SK-N-SH (cell line): ENCODE measurements around the gene ERC2. TPM values are rescaled to one million over a fixed set of nuclear protein-coding genes. Genes with fewer than 3 reads are reported as not detected.

Source experiments
- CTCF ChIA-PET: fragments of 300-600, 350-600 bp; formaldehyde crosslinking; extraction: SDS; loops from one replicate; lab custom pipeline; 2021; lab: Yijun Ruan, JAX
- POLR2A ChIA-PET: fragments of 350-600 bp; sonication (Branson Sonifier 250); formaldehyde crosslinking; extraction: SDS; loops from one replicate; lab custom pipeline; 2020; ENCODE audit warnings: antibody characterized with exemption, inconsistent platforms; lab: Yijun Ruan, JAX
- DNase-seq: peaks from one replicate; pipeline ENCODE4 v3.0.0; 2012
- H2AFZ ChIP-seq: fragments of 200-600 bp; sonication (generic); 2 replicates; pipeline ENCODE4 v1.8.1; 2016; ENCODE audit warnings: antibody characterized with exemption, mild to moderate bottlenecking, low read depth
- H3F3A ChIP-seq: fragments of 200-600 bp; sonication (generic); replicated peaks from 2 replicates; pipeline ENCODE3; 2016; ENCODE audit warnings: antibody characterized with exemption, mild to moderate bottlenecking; ENCODE audit not compliant: insufficient read depth
- H3K27ac ChIP-seq, 2 experiments: fragments of 200-500 bp in 1 of 2; fragments of 200-600 bp in 1 of 2; sonication (Bioruptor generic) in 1 of 2; sonication (generic), shearing (Covaris generic) in 1 of 2; 2 replicates each; pipeline versions ENCODE4 v1.5.1 to v1.6.1; 2014 to 2016; ENCODE audit warnings: low read depth in 2 of 2, inconsistent platforms in 1 of 2, low read length in 1 of 2, mild to moderate bottlenecking in 1 of 2, mixed read lengths in 1 of 2
- H3K27me3 ChIP-seq: fragments of 200-600 bp; sonication (generic), shearing (Covaris generic); 2 replicates; pipeline ENCODE4 v1.6.1; 2016; ENCODE audit warnings: mixed run types; ENCODE audit not compliant: insufficient read depth
- H3K36me3 ChIP-seq, 2 experiments: fragments of 200-500 bp in 1 of 2; fragments of 200-600 bp in 1 of 2; sonication (Bioruptor generic) in 1 of 2; sonication (generic) in 1 of 2; replicated peaks in 1 of 2; 2 replicates each; pipeline versions ENCODE3 to v1.5.1; 2014 to 2016; ENCODE audit warnings: low read length in 1 of 2, mild to moderate bottlenecking in 1 of 2; ENCODE audit not compliant: insufficient read depth in 2 of 2, control insufficient read depth in 1 of 2
- H3K4me1 ChIP-seq, 2 experiments: fragments of 200-500 bp in 1 of 2; fragments of 200-600 bp in 1 of 2; sonication (Bioruptor generic) in 1 of 2; sonication (generic), shearing (Covaris generic) in 1 of 2; 2 replicates each; pipeline versions ENCODE4 v1.5.1 to v1.6.1; 2014 to 2016; ENCODE audit warnings: low read depth in 1 of 2, low read length in 1 of 2, mixed run types in 1 of 2; ENCODE audit not compliant: insufficient read depth in 2 of 2, control insufficient read depth in 1 of 2
- H3K4me2 ChIP-seq: fragments of 200-600 bp; sonication (generic), shearing (Covaris generic); 2 replicates; pipeline ENCODE4 v1.6.1; 2017; ENCODE audit warnings: mixed run types
- H3K4me3 ChIP-seq, 2 experiments: fragments of 200-500 bp in 1 of 2; fragments of 200-600 bp in 1 of 2; sonication (Bioruptor generic) in 1 of 2; sonication (generic), shearing (Covaris generic) in 1 of 2; 2 replicates each; pipeline versions ENCODE4 v1.5.1 to v1.8.1; 2014 to 2016; ENCODE audit warnings: low read depth in 2 of 2, inconsistent platforms in 1 of 2, low read length in 1 of 2, mild to moderate bottlenecking in 1 of 2, mixed read lengths in 1 of 2, moderate library complexity in 1 of 2
- H3K79me2 ChIP-seq: fragments of 200-600 bp; sonication (generic); 2 replicates; pipeline ENCODE4 v1.8.1; 2017; ENCODE audit warnings: mild to moderate bottlenecking; ENCODE audit not compliant: insufficient read depth
- H3K9ac ChIP-seq: fragments of 200-600 bp; sonication (generic); 2 replicates; pipeline ENCODE4 v1.6.1; 2017; ENCODE audit warnings: mixed run types
- H3K9me2 ChIP-seq: fragments of 200-600 bp; sonication (generic); 2 replicates; pipeline ENCODE4 v1.6.1; 2017; ENCODE audit warnings: mixed run types
- H3K9me3 ChIP-seq: fragments of 200-600 bp; sonication (generic); 2 replicates; pipeline ENCODE4 v1.6.1; 2017; ENCODE audit warnings: mixed run types, mild to moderate bottlenecking, moderate library complexity
- H4K20me1 ChIP-seq: fragments of 200-600 bp; sonication (generic); 2 replicates; pipeline ENCODE4 v1.6.1; 2017; ENCODE audit warnings: mild to moderate bottlenecking, mixed run types; ENCODE audit not compliant: insufficient read depth
- CHD2 ChIP-seq: fragments of 150-350 bp; IDR thresholded peaks from 2 replicates; pipeline ENCODE4 v1.6.1; 2018; ENCODE audit warnings: low read length; ENCODE audit not compliant: partially characterized antibody
- ELF1 ChIP-seq: IDR thresholded peaks from 2 replicates; pipeline ENCODE4 v1.4.0; 2012
- EZH2phosphoT487 ChIP-seq: fragments of 200-600 bp; sonication (generic); IDR thresholded peaks from 2 replicates; pipeline ENCODE4 v1.6.1; 2017; ENCODE audit warnings: low read depth, mixed run types, mild to moderate bottlenecking, antibody characterized with exemption, moderate library complexity, borderline replicate concordance
- FOSL2 ChIP-seq: IDR thresholded peaks from 2 replicates; pipeline ENCODE4 v1.4.0; 2012; ENCODE audit warnings: low read depth, mild to moderate bottlenecking, moderate library complexity, borderline replicate concordance
- FOXJ3 ChIP-seq: sonication (generic); formaldehyde crosslinking; IDR thresholded peaks from 2 replicates; pipeline ENCODE4 v1.5.1; 2020; ENCODE audit warnings: mild to moderate bottlenecking, missing genetic modification reagents
- GABPA ChIP-seq: IDR thresholded peaks from 2 replicates; pipeline ENCODE4 v1.4.0; 2012; ENCODE audit warnings: low read depth, mild to moderate bottlenecking
- GATA2 ChIP-seq: sonication (generic); formaldehyde crosslinking; IDR thresholded peaks from 2 replicates; pipeline ENCODE4 v1.5.0; 2020; ENCODE audit warnings: mild to moderate bottlenecking, missing genetic modification reagents
- JUND ChIP-seq: IDR thresholded peaks from 2 replicates; pipeline ENCODE4 v1.4.0; 2012
- MEF2A ChIP-seq: IDR thresholded peaks from 2 replicates; pipeline ENCODE4 v1.4.0; 2012; ENCODE audit warnings: low read depth, borderline replicate concordance
- NFIC ChIP-seq: IDR thresholded peaks from 2 replicates; pipeline ENCODE4 v1.4.0; 2012; ENCODE audit warnings: borderline replicate concordance
- POLR2AphosphoS5 ChIP-seq: IDR thresholded peaks from 2 replicates; pipeline ENCODE4 v1.6.1; 2012; ENCODE audit warnings: low read depth, low read length
- RFX5 ChIP-seq: IDR thresholded peaks from 2 replicates; pipeline ENCODE4 v1.6.1; 2012; ENCODE audit warnings: mild to moderate bottlenecking, improper control_type of control experiment, low read length
- SMC3 ChIP-seq: IDR thresholded peaks from 2 replicates; pipeline ENCODE4 v1.6.1; 2012; ENCODE audit warnings: low read depth, low read length, improper control_type of control experiment
- WGBS: methylation state at CpG from one replicate; pipeline ENCODE4 v1.1.6; 2017; ENCODE audit warnings: low lambda C conversion rate; 5-methylcytosine and 5-hydroxymethylcytosine counted together
- polyA plus RNA-seq, 3 experiments: library from polyadenylated mRNA; depleted of rRNA; stranded (reverse); fragments of >200 nt; gene quantifications; 2 replicates each; pipeline ENCODE4 v1.2.3, GENCODE V29; 2012
- TF ChIP-seq, protein P1 (sequence below): IDR thresholded peaks from 2 replicates; pipeline ENCODE4 v1.6.1; 2012; ENCODE audit warnings: mild to moderate bottlenecking, low read depth, low read length, moderate library complexity
- TF ChIP-seq, protein P2 (sequence below): fragments of 150-350 bp; IDR thresholded peaks from 2 replicates; pipeline ENCODE4 v1.6.1; 2017; ENCODE audit warnings: antibody characterized with exemption, low read length, low read depth, borderline replicate concordance
- TF ChIP-seq, protein P3 (sequence below): fragments of 200-600 bp; sonication (generic); IDR thresholded peaks from 2 replicates; pipeline ENCODE4 v1.6.1; 2017; ENCODE audit warnings: antibody characterized with exemption, mild to moderate bottlenecking, moderate library complexity
- TF ChIP-seq, protein P4 (sequence below): fragments of 150-350 bp; IDR thresholded peaks from 2 replicates; pipeline ENCODE4 v1.6.1; 2016; ENCODE audit warnings: mild to moderate bottlenecking, low read depth, low read length

ERC2 gene
- polyA plus RNA-seq, 1 of the 3 experiments (the other 2 are of a cell fraction), result 1.6 TPM

DNA sequence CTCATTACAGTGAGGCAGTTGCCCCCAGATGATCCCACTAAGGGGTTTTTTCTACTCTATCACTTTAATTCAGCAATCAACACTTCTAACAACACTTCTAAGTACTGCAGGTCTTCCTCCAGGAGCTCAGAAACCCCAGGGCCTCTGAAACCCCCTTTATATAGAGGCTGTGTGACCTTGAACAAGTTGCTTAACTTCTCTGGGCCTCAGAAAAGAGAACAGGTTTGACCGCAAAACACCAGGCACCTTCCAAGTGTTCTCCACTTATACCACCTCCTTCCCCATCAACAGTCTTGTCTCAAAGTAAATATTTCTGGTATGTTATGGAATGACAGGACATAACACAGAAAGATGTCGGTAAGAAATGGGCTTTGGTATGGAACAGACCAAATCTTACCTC, 895.5 kb downstream of the ERC2 start:
- H3K27me3 ChIP-seq, result no peaks in the 10 kb centered on the region
- no peaks in the 10 kb centered on the region for H3K9me2 ChIP-seq
- no peaks in the 10 kb centered on the region for H3K9me3 ChIP-seq
- no peaks in the 10 kb centered on the region for H3K36me3 ChIP-seq
- no peak overlapping the region for H2AFZ ChIP-seq
- H3K4me2 ChIP-seq, result no peak overlapping the region
- H3K9ac ChIP-seq, result no peak overlapping the region
- no peaks in the 10 kb centered on the region for H3K79me2 ChIP-seq
- H3F3A ChIP-seq, result no peaks in the 10 kb centered on the region
- no peaks in the 10 kb centered on the region for H3K4me1 ChIP-seq
- H3K27ac ChIP-seq, result no peak overlapping the region
- DNase-seq, result no peak
- POLR2A ChIA-PET, result no interaction called here
- CTCF ChIA-PET, result interaction anchor here (1.0 kb wide), 1 partner anchor 9 kb away, joined by 3 read pairs; no protein-coding TSS in a partner anchor
- WGBS, result 92% methylated on average over 2 of the region's 2 CpGs
- no peak overlapping the region for H3K4me3 ChIP-seq
- TF ChIP-seq JUND (no peak), NFIC (no peak), FOSL2 (no peak), GATA2 (CRISPR knock-in tag) (no peak), FOXJ3 (CRISPR knock-in tag) (no peak), SMC3 (no peak), MEF2A (no peak), EZH2phosphoT487 (no peak), ELF1 (no peak), GABPA (no peak), POLR2AphosphoS5 (no peak), CHD2 (no peak), RFX5 (no peak)
- TF ChIP-seq, protein P1, sequence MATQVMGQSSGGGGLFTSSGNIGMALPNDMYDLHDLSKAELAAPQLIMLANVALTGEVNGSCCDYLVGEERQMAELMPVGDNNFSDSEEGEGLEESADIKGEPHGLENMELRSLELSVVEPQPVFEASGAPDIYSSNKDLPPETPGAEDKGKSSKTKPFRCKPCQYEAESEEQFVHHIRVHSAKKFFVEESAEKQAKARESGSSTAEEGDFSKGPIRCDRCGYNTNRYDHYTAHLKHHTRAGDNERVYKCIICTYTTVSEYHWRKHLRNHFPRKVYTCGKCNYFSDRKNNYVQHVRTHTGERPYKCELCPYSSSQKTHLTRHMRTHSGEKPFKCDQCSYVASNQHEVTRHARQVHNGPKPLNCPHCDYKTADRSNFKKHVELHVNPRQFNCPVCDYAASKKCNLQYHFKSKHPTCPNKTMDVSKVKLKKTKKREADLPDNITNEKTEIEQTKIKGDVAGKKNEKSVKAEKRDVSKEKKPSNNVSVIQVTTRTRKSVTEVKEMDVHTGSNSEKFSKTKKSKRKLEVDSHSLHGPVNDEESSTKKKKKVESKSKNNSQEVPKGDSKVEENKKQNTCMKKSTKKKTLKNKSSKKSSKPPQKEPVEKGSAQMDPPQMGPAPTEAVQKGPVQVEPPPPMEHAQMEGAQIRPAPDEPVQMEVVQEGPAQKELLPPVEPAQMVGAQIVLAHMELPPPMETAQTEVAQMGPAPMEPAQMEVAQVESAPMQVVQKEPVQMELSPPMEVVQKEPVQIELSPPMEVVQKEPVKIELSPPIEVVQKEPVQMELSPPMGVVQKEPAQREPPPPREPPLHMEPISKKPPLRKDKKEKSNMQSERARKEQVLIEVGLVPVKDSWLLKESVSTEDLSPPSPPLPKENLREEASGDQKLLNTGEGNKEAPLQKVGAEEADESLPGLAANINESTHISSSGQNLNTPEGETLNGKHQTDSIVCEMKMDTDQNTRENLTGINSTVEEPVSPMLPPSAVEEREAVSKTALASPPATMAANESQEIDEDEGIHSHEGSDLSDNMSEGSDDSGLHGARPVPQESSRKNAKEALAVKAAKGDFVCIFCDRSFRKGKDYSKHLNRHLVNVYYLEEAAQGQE, result no peak
- TF ChIP-seq, protein P2, sequence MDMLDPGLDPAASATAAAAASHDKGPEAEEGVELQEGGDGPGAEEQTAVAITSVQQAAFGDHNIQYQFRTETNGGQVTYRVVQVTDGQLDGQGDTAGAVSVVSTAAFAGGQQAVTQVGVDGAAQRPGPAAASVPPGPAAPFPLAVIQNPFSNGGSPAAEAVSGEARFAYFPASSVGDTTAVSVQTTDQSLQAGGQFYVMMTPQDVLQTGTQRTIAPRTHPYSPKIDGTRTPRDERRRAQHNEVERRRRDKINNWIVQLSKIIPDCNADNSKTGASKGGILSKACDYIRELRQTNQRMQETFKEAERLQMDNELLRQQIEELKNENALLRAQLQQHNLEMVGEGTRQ, result no peak
- TF ChIP-seq, protein P3, sequence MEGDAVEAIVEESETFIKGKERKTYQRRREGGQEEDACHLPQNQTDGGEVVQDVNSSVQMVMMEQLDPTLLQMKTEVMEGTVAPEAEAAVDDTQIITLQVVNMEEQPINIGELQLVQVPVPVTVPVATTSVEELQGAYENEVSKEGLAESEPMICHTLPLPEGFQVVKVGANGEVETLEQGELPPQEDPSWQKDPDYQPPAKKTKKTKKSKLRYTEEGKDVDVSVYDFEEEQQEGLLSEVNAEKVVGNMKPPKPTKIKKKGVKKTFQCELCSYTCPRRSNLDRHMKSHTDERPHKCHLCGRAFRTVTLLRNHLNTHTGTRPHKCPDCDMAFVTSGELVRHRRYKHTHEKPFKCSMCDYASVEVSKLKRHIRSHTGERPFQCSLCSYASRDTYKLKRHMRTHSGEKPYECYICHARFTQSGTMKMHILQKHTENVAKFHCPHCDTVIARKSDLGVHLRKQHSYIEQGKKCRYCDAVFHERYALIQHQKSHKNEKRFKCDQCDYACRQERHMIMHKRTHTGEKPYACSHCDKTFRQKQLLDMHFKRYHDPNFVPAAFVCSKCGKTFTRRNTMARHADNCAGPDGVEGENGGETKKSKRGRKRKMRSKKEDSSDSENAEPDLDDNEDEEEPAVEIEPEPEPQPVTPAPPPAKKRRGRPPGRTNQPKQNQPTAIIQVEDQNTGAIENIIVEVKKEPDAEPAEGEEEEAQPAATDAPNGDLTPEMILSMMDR, result no peak
- TF ChIP-seq, protein P4, sequence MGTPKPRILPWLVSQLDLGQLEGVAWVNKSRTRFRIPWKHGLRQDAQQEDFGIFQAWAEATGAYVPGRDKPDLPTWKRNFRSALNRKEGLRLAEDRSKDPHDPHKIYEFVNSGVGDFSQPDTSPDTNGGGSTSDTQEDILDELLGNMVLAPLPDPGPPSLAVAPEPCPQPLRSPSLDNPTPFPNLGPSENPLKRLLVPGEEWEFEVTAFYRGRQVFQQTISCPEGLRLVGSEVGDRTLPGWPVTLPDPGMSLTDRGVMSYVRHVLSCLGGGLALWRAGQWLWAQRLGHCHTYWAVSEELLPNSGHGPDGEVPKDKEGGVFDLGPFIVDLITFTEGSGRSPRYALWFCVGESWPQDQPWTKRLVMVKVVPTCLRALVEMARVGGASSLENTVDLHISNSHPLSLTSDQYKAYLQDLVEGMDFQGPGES, result no peak
- no peaks in the 10 kb centered on the region for H4K20me1 ChIP-seq
